SK-N-MC (cell line): ENCODE results near the gene TTC7B.

Source experiments
- DNase-seq: peaks from one replicate; pipeline ENCODE4 v3.0.0-alpha.2; 2011; ENCODE audit warnings: low read depth, low spot score
- H3K27ac ChIP-seq: fragments of 200-600 bp; sonication (generic); 2 replicates; pipeline ENCODE4 v1.5.1; 2016; ENCODE audit warnings: mixed run types
- H3K36me3 ChIP-seq: fragments of 200-600 bp; sonication (generic); 2 replicates; pipeline ENCODE4 v1.6.1; 2017; ENCODE audit warnings: antibody characterized with exemption, low read length, mixed read lengths; ENCODE audit not compliant: insufficient read depth
- H3K4me3 ChIP-seq: fragments of 200-600 bp; sonication (generic); 2 replicates; pipeline ENCODE4 v1.5.1; 2016
- H3K9ac ChIP-seq: fragments of 200-600 bp; sonication (generic); 2 replicates; pipeline ENCODE4 v1.8.0; 2017; ENCODE audit warnings: mixed run types, mixed read lengths; ENCODE audit not compliant: insufficient read length
- H3K9me3 ChIP-seq: fragments of 200-600 bp; sonication (generic); 2 replicates; pipeline ENCODE4 v1.6.1; 2017; ENCODE audit warnings: low read depth, mild to moderate bottlenecking, antibody characterized with exemption, low read length, moderate library complexity, mixed read lengths
- EZH2 ChIP-seq: fragments of 200-600 bp; sonication (generic); IDR thresholded peaks from one replicate; pipeline ENCODE4 v1.6.1; 2017; ENCODE audit warnings: antibody characterized with exemption
- FOXP2 ChIP-seq: optimal IDR thresholded peaks from 2 replicates; pipeline ENCODE3; 2011; ENCODE audit warnings: mild to moderate bottlenecking, moderate library complexity; ENCODE audit not compliant: insufficient read depth; ENCODE audit errors: extremely low read length, control extremely low read depth
- POLR2AphosphoS5 ChIP-seq: IDR thresholded peaks from 2 replicates; pipeline ENCODE4 v1.6.1; 2012; ENCODE audit warnings: mild to moderate bottlenecking, low read depth, low read length, borderline replicate concordance

Gene TTC7B

DNA sequence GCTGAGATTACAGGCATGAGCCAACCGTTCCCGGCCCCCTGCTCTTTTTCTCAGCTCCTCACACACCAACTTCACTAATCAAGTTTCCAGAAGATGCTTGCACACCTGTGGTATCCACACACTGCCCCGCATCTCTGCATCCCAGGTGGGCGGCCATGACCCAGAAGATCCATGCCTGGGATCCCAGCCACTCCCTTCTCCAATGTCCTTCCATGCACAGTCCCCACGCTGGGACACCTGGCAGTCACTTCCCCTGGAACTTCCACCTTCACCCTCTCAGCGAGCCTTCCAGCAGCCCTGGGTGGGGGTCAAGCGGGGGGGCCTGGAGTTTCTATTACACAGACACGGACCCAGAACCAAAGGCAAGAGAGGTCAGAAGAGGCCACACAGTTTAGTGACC is 311.6 kb downstream of the TTC7B start:
- Histone ChIP-seq H3K9me3 (no peaks in the 10 kb centered on the region), H3K4me3 (no peak overlapping the region), H3K9ac (no peak overlapping the region), H3K27ac (no peak overlapping the region), H3K36me3 (no peaks in the 10 kb centered on the region)
- DNase-seq: no peak
- TF ChIP-seq POLR2AphosphoS5: no peak
- no peak for TF ChIP-seq EZH2
- TF ChIP-seq FOXP2: no peak

DNA sequence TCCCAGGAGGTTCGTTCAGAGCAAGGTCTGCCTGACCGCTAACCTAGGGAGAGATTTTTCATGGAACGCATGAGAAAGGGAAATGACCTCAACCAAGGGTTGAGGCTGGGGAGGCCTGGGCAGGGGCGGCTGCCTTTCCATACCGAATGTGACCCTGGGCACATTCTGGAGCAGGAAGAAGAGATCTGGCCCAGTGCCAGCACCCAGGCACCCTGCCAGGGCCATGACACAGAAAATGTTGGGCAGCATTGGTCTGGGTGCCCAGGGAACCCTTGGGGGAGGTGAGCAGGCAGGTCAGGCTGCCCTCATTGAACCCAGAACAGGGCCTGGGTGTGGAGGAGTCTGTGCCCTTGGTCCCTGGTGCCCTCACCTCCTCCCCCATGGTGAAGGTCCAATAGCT is 312.6 kb downstream of the TTC7B start:
- no peaks in the 10 kb centered on the region for H3K36me3 ChIP-seq
- no peak for DNase-seq
- no peak overlapping the region for H3K9ac ChIP-seq
- no peak overlapping the region for H3K4me3 ChIP-seq
- no peaks in the 10 kb centered on the region for H3K9me3 ChIP-seq
- TF ChIP-seq POLR2AphosphoS5 (no peak), EZH2 (no peak), FOXP2 (no peak)
- H3K27ac ChIP-seq: no peak overlapping the region

DNA sequence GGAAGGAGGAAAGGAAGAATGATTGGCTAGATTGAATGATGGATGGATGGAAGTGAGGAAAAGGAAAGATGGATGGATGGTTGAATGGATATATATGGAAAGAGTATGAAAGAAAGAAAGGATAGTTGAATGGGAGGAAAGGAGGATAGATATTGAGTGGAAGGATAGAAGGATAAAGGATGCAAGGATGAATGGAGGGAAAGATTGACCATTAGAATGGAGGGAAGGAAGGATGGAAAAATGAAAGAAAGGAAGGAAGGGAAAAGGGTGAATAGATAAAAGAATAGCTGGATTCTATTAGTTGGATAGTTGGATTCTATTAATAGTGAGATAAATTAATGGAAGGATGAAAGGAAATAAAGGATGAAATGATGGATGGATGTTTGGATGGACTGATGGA is 313.5 kb downstream of the TTC7B start:
- Histone ChIP-seq H3K9me3 (no peaks in the 10 kb centered on the region), H3K27ac (no peak overlapping the region), H3K9ac (no peak overlapping the region), H3K4me3 (no peak overlapping the region), H3K36me3 (no peaks in the 10 kb centered on the region)
- TF ChIP-seq FOXP2 (no peak), POLR2AphosphoS5 (no peak), EZH2 (no peak)
- DNase-seq: no peak

DNA sequence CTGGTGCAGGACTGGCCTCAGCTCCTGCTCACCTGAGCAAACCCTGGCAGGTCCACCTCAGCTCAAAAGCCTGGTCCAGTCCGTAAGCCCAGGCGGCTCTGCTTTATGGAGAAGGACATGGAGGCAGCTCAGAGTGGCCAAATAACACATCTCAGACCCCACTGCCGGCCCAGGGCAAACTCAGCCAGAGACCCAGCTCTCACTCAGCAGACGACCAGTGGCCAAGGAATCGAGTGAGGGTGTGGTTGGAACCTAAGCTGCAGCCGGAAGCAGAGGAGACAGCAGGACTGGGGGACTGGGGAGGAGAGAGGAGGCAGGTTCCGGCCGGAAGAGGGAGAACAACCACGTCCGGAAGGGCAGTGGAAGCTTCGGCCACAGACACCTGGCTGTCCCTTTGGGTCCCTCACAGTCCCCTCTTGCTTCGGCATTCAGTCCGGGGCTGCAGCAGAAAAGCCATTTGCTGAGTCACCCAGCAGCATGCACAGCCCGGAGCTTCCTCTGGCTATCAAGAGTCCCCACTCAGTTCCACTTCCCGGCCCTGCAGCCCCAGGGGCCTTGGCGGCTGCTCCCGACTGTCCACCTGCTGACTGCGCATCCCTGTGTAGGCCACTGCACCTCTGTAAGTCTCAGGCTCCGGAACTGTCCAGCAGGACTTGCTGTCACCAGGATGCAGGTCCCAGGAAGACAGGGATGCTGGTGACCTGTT is 315.4 kb downstream of the TTC7B start:
- no peak for TF ChIP-seq FOXP2
- TF ChIP-seq POLR2AphosphoS5: no peak
- TF ChIP-seq EZH2: no peak
- H3K9me3 ChIP-seq: no peaks in the 10 kb centered on the region
- no peak for DNase-seq
- no peaks in the 10 kb centered on the region for H3K36me3 ChIP-seq
- no peak overlapping the region for H3K27ac ChIP-seq
- no peak overlapping the region for H3K4me3 ChIP-seq
- no peak overlapping the region for H3K9ac ChIP-seq

DNA sequence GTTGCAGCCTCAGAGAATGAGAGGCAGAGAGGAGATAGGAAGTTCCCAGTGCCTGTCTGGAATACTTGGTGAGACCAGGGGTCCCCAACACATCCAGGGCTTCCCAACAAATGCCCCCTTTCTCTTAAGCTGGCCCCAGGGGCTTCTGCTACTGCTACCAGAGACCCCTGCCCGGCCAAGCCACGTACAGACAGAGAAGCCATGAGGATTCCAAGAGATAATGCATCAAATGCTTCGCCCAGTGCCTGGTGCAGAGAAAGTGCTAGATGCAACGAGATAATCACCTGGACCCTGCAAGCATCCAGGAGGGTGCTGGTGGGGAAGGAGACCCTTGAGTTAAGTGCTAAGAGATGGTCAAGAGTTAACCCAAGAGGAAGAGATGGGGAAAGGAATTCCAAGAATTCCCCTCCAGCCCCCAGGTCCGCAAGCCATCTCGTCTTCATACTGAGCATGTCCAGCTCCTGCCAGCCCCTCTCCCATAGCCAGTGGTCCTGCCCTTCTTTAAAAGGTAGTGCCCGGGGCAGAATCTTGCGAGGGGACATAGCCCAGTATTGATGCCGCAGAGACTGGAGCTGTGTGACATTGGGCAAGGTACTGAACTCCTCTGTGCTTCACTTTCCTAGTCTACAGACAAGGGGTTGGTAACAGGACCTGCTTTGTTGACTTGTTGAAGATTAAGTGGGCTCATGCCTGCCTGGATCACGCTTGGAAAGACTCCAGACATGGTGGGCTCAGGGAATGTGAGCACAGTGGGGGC is 316.1 kb downstream of the TTC7B start:
- H3K36me3 ChIP-seq: no peaks in the 10 kb centered on the region
- H3K9me3 ChIP-seq: no peaks in the 10 kb centered on the region
- no peak overlapping the region for H3K4me3 ChIP-seq
- no peak overlapping the region for H3K9ac ChIP-seq
- no peak overlapping the region for H3K27ac ChIP-seq
- TF ChIP-seq EZH2: no peak
- TF ChIP-seq POLR2AphosphoS5: no peak
- no peak for TF ChIP-seq FOXP2
- DNase-seq: no peak

DNA sequence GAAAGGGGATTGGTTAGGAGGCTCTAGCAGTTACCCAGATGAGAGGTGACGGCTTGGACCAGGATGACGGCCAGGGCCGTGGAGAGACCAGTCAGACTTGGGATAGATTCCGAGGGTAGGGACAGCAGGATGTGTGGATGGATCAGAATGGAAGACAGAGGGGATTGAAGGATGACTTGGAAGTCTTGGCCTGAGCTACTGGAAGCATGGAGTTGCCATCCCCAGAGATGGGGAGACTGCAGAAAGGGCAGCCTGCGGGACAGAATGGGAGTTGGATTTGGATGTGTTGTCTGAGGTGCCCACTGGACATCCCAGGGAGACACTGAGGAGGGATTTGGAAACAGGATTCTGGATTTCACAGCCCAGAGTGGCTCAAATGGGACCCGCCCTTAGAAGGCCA is 317.1 kb downstream of the TTC7B start:
- H3K9ac ChIP-seq: no peak overlapping the region
- DNase-seq: no peak
- TF ChIP-seq EZH2 (no peak), FOXP2 (no peak), POLR2AphosphoS5 (no peak)

DNA sequence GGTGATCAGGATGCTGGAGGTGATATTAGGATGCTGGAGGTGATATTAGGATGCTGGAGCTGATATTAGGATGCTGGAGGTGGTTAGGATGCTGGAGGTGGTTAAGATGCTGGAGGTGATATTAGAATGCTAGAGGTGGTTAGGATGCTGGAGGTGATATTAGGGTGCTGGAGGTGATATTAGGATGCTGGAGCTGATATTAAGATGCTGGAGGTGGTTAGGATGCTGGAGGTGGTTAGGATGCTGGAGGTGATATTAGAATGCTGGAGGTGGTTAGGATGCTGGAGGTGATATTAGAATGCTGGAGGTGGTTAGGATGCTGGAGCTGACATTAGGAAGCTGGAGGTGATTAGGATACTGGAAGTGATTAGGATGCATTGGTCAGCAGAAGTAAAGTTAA is 318.0 kb downstream of the TTC7B start:
- H3K36me3 ChIP-seq: no peaks in the 10 kb centered on the region
- H3K27ac ChIP-seq: no peak overlapping the region
- H3K4me3 ChIP-seq: no peak overlapping the region
- H3K9me3 ChIP-seq: no peaks in the 10 kb centered on the region
- H3K9ac ChIP-seq: no peak overlapping the region
- no peak for TF ChIP-seq FOXP2
- no peak for TF ChIP-seq POLR2AphosphoS5
- TF ChIP-seq EZH2: no peak
- no peak for DNase-seq

More for the DNA sequence above, 317.1 kb downstream of the TTC7B start:
- Histone ChIP-seq H3K27ac (no peak overlapping the region), H3K4me3 (no peak overlapping the region), H3K36me3 (no peaks in the 10 kb centered on the region), H3K9me3 (no peaks in the 10 kb centered on the region)

DNA sequence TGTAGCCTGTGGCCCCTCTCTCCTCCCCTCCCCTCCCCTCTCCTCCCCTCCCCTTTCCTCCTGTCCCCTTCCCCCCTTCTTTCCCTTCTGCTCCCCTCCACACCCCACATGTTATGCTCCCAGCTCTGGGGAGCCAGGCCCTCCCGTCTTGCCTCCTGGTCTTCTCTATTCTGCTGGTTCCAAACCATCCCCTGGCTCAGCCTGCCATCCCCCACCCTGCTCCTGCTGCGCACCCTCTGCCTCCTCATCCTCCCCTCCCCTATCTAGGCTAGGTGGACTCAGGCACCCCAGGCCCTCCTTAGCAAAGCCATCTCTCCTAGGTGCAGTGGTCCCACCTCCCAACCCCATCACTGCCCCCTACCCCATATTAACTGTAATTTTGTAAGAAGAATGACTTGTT is 319.9 kb downstream of the TTC7B start:
- Histone ChIP-seq H3K36me3 (no peaks in the 10 kb centered on the region), H3K27ac (no peak overlapping the region), H3K9me3 (no peaks in the 10 kb centered on the region), H3K4me3 (no peak overlapping the region), H3K9ac (no peak overlapping the region)
- TF ChIP-seq POLR2AphosphoS5 (no peak), FOXP2 (no peak), EZH2 (no peak)
- DNase-seq: no peak
